A549 (cell line): ENCODE measurements around the gene ZNF24.

Experiments
- CEBPB ChIP-seq, 2 experiments: fragments of >200 bp in 1 of 2; sonication (Bioruptor Twin) in 1 of 2; formaldehyde crosslinking in 1 of 2; IDR thresholded peaks; 2 replicates each; pipeline ENCODE4 v1.6.1; 2012 to 2016
- CTCF ChIP-seq: fragments of >200 bp; sonication (Bioruptor Twin); formaldehyde crosslinking; IDR thresholded peaks from 3 replicates; pipeline ENCODE4 v1.5.1; 2016
- FOSB ChIP-seq: fragments of 250-450 bp; sonication (Bioruptor Pico); IDR thresholded peaks from 2 replicates; pipeline ENCODE4 v1.5.0; 2020; ENCODE audit warnings: mild to moderate bottlenecking, moderate library complexity
- MAFK ChIP-seq: fragments of 450-650 bp; IDR thresholded peaks from 2 replicates; pipeline ENCODE4 v1.6.1; 2014; ENCODE audit not compliant: partially characterized antibody
- NR3C1 ChIP-seq: fragments of >200 bp; sonication (Bioruptor Twin); formaldehyde crosslinking; IDR thresholded peaks from 3 replicates; pipeline ENCODE4 v1.6.1; 2017
- POLR2A ChIP-seq: IDR thresholded peaks from 2 replicates; pipeline ENCODE4 v1.6.1; 2012; ENCODE audit warnings: mild to moderate bottlenecking, low read length
- RFX5 ChIP-seq: fragments of 450-650 bp; IDR thresholded peaks from 2 replicates; pipeline ENCODE4 v1.7.1; 2014; ENCODE audit warnings: antibody characterized with exemption, mild to moderate bottlenecking, moderate library complexity
- SMC3 ChIP-seq: fragments of >200 bp; sonication (Bioruptor Twin); formaldehyde crosslinking; IDR thresholded peaks from 3 replicates; pipeline ENCODE4 v1.6.1; 2018; ENCODE audit warnings: inconsistent platforms
- ZFP36 ChIP-seq: fragments of 450-650 bp; IDR thresholded peaks from 2 replicates; pipeline ENCODE4 v1.6.1; 2014; ENCODE audit warnings: borderline replicate concordance; ENCODE audit not compliant: partially characterized antibody

GRCh38 chr18:35352778-35353177 is 8.6 kb upstream of the ZNF24 start:
- no peak for TF ChIP-seq CTCF
- TF ChIP-seq MAFK: no peak
- no peak for TF ChIP-seq ZFP36
- no peak for TF ChIP-seq POLR2A
- no peak for TF ChIP-seq CEBPB (IDR thresholded peaks at IDR 0.05)
- TF ChIP-seq NR3C1: no peak
- TF ChIP-seq FOSB: no peak
- TF ChIP-seq SMC3: no peak
- TF ChIP-seq RFX5: no peak
